Chondrocyte (in vitro differentiated cells): ENCODE results near the gene FAM53A. TPM values are rescaled to one million over a fixed set of nuclear protein-coding genes. Genes with fewer than 3 reads are reported as not detected.

ENCODE experiments used
- DNase-seq: peaks from one replicate; pipeline ENCODE4 v3.0.0; 2021; ENCODE audit warnings: mixed read lengths, low spot score
- H3K27ac Mint-ChIP-seq: one replicate; pipeline ENCODE4 v1.8.0; 2021; ENCODE audit warnings: mild to moderate bottlenecking, moderate library complexity, mixed read lengths; ENCODE audit not compliant: unreplicated experiment
- H3K27me3 Mint-ChIP-seq: 2 replicates; pipeline ENCODE4 v1.8.0; 2021; ENCODE audit warnings: low read depth, mixed read lengths
- H3K36me3 Mint-ChIP-seq: 2 replicates; pipeline ENCODE4 v1.8.0; 2021; ENCODE audit warnings: low read depth, mixed read lengths
- H3K4me1 Mint-ChIP-seq: 2 replicates; pipeline ENCODE4 v1.8.0; 2021; ENCODE audit warnings: low read depth, mild to moderate bottlenecking, mixed read lengths
- H3K4me3 Mint-ChIP-seq: one replicate; pipeline ENCODE4 v1.8.0; 2021; ENCODE audit warnings: mild to moderate bottlenecking, moderate library complexity, mixed read lengths; ENCODE audit not compliant: unreplicated experiment
- H3K9me3 Mint-ChIP-seq: 2 replicates; pipeline ENCODE4 v1.8.0; 2021; ENCODE audit warnings: low read depth, mixed read lengths
- total RNA-seq: library from RNA; stranded (reverse); gene quantifications from 3 replicates; pipeline ENCODE4 v1.2.1, GENCODE V29; 2021
- TF ChIP-seq, protein P1 (sequence below): fragments of 200-600 bp; sonication (generic); IDR thresholded peaks from 2 replicates; pipeline ENCODE4 v1.5.0; 2021; ENCODE audit warnings: antibody characterized with exemption, mild to moderate bottlenecking, moderate library complexity

The FAM53A gene
- total RNA-seq, 1 donor from 2014 or later, result 6.9 TPM

DNA sequence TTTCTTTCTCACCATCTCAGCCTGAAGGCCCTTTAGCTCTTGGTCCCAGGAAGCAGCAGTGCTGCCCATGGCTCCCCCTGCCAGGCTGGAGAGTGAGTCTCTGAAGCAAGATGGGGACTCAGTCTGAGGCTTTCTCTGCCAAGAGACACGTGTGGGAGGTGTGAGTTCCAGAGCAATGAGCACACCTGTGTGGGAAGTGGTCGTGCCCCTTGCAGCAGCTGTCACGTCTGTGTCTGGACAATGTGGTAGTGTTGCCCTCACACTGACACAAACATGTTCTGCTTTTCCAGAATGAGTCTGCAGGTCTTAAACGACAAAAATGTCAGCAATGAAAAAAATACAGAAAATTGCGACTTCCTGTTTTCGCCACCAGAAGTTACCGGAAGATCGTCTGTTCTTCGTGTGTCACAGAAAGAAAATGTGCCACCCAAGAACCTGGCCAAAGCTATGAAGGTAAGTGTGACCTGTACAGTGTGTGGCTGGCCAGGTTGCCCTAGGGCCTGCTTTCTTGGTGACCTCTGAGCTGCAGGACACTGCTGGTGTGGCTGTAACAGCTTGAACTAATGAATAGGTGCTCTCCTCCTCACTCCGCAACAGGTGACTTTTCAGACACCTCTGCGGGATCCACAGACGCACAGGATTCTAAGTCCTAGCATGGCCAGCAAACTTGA is 39.2 kb upstream of the FAM53A start:
- H3K4me3 Mint-ChIP-seq, result peak overlapping the region; percentile 81
- H3K9me3 Mint-ChIP-seq, result no peaks in the 10 kb centered on the region
- H3K4me1 Mint-ChIP-seq, result peaks cover 49% of the 10 kb centered on the region
- TF ChIP-seq, protein P1, sequence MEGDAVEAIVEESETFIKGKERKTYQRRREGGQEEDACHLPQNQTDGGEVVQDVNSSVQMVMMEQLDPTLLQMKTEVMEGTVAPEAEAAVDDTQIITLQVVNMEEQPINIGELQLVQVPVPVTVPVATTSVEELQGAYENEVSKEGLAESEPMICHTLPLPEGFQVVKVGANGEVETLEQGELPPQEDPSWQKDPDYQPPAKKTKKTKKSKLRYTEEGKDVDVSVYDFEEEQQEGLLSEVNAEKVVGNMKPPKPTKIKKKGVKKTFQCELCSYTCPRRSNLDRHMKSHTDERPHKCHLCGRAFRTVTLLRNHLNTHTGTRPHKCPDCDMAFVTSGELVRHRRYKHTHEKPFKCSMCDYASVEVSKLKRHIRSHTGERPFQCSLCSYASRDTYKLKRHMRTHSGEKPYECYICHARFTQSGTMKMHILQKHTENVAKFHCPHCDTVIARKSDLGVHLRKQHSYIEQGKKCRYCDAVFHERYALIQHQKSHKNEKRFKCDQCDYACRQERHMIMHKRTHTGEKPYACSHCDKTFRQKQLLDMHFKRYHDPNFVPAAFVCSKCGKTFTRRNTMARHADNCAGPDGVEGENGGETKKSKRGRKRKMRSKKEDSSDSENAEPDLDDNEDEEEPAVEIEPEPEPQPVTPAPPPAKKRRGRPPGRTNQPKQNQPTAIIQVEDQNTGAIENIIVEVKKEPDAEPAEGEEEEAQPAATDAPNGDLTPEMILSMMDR, result no peak
- peaks cover 7% of the 10 kb centered on the region for H3K36me3 Mint-ChIP-seq
- H3K27me3 Mint-ChIP-seq, result no peaks in the 10 kb centered on the region
- peak overlapping the region; percentile 36 for H3K27ac Mint-ChIP-seq
- peak; percentile 51 for DNase-seq

- TF ChIP-seq, protein P1, result peak; percentile 18
- peak overlapping the region; percentile 75 for H3K27ac Mint-ChIP-seq
- DNase-seq, result peak; percentile 82
- no peaks in the 10 kb centered on the region for H3K9me3 Mint-ChIP-seq
- H3K4me1 Mint-ChIP-seq, result peaks cover 48% of the 10 kb centered on the region
- H3K36me3 Mint-ChIP-seq, result peaks cover 6% of the 10 kb centered on the region
- H3K4me3 Mint-ChIP-seq, result peak overlapping the region; percentile 81
- no peaks in the 10 kb centered on the region for H3K27me3 Mint-ChIP-seq
Measured at GRCh38 chr4:1722551-1723118, 38.5 kb upstream of the FAM53A start.

DNA sequence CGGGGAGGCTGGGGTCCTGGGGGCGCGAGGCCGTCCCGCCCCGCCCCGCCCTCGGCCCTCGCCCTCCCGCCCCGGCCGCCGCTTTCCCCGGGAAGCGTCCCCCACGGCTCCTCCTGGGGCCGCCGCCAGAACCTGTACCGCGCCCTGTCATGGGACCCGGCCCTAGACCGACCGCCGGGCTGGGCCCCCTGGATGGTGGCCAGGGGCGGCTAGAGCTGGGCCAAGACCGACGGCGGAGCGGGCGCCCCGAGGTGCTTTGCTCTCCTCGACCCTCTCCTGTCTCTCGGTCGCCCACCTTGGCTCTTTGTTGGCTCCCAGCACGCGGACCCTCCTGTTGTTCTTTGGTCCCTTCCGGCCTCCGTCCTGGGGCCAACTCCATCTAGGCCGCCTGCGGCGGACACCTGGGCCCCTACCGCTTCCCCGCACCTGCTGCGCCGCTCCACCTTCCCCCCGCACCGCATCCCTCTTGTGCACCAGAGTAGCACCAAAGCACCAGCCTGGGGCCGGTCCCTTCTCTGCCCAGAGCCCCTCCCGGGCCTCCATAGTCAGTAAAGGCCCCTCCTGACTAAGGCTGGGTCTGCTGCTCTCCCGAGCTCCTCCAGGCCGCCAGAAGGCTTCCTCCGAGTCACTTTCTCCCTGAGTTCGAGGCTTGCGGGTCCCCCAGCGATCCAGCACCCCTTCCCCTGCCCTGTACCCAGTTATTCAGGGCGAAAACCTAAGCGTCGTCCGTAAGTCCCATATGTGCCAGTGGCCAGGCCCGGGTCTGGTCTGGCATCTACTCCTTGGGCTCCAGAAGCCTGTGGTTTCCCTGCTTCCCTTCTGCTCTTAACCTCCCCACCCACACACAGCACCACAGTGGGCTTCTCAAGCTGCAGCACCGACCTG is 37.8 kb upstream of the FAM53A start:
- TF ChIP-seq, protein P1, result no peak
- peaks cover 41% of the 10 kb centered on the region for H3K4me1 Mint-ChIP-seq
- H3K27ac Mint-ChIP-seq, result peak overlapping the region; percentile 75
- peaks cover 7% of the 10 kb centered on the region for H3K36me3 Mint-ChIP-seq
- no peaks in the 10 kb centered on the region for H3K27me3 Mint-ChIP-seq
- H3K4me3 Mint-ChIP-seq, result peak overlapping the region; percentile 81
- DNase-seq, result peak; percentile 79
- H3K9me3 Mint-ChIP-seq, result no peaks in the 10 kb centered on the region

DNA sequence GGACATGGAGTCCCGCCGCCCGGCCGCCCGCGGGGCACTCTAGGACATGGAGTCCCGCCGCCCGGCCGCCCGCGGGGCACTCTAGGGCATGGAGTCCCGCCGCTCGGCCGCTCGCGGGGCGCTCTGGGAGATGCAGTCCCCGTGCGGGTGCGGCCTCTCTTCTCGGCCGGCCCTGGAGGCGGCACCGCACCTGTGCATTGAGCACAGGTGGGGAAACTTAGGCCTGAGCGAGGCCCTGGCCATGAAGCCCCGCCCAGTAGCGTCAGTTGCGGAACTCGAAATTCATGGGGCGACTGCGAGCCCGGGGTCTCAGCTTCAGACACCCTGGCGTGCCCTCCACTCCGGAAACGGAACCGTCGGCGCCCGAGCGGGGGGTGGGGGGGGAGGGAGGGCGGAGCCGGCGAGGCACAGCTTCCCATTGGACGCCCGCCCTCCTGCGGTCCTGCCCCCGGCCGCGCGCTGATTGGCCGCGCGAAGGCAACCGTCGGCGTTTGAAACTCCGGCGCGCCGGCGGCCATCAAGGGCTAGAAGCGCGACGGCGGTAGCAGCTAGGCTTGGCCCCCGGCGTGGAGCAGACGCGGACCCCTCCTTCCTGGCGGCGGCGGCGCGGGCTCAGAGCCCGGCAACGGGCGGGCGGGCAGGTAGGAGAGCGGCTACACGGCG is 37.0 kb upstream of the FAM53A start, which contains the start of the genes TACC3 and TMEM129:
Gene TACC3 (plus strand): TSS at position 519 of the 663 bp plus-strand sequence. CDS start 1,901 bp downstream, outside the sequence.
Gene TMEM129 (minus strand): TSS at position 321 of the 663 bp plus-strand sequence. CDS start 486 bp downstream, outside the sequence.
- Mint-ChIP-seq H3K4me1 (peaks cover 34% of the 10 kb centered on the region), H3K36me3 (peaks cover 6% of the 10 kb centered on the region), H3K4me3 (peak within 1 kb of the TSS; percentile 90), H3K27me3 (no peaks in the 10 kb centered on the region), H3K27ac (peak within 1 kb of the TSS; percentile 94), H3K9me3 (no peaks in the 10 kb centered on the region)
- DNase-seq, result peak; percentile 88
- TF ChIP-seq, protein P1, result no peak
